Activated CD8-positive, alpha-beta memory T cell treated with anti-CD3 and anti-CD28 coated beads for 24 hours (primary cell): ENCODE results near the gene TRIM29.

Experiments used
- DNase-seq: peaks from one replicate; pipeline ENCODE4 v3.0.0-alpha.2; 2020

Gene TRIM29

GRCh38 chr11:120090411-120090810, 47.5 kb downstream of the TRIM29 start:
- no peak for DNase-seq

- DNase-seq: no peak
Observed at GRCh38 chr11:120089036-120090001, 48.6 kb downstream of the TRIM29 start.

GRCh38 chr11:120088056-120088455, 49.9 kb downstream of the TRIM29 start:
- DNase-seq: no peak

GRCh38 chr11:120086651-120087050, 51.3 kb downstream of the TRIM29 start:
- no peak for DNase-seq

DNA sequence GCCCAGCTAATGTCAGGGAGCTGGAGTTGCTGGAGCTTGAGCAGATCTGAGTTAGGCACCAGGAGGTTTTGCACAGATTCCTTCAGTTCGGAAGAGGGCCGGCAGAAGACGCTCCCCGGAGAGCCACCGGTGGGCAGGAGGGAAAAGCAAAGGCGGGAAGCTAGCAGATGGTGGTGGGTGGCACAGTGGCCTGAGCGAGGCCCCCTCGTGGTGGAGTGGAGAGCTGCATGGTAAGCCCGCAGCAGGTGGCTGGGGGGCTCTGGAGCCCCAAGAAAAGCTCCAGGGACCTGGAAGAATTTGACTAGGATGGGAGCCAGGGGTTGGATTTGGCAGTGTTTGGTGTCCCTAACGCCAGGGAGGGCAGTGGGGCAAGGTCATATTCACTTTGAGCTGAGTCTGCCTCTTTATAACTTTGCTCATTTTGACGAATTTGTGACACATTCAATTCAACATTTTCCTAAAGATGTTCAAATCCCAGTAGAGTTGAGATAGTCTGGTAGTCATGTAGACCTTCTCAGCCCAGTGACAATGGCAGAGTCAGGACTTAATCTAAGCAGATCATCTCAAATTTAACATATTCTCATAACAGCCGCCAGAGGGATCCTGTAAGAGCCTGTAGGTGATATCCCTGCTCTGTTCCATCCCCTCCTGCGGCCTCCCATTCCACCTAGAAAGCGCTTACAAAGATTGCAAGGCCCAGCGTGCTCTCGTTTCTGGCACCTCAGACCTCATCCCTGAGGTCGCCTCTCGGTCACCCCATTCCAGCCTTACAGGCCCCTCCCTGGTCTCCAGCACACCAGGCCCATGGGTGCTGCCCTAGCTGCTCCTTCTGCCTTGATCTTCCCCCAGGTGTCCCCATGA, 57.9 kb downstream of the TRIM29 start:
- peak; percentile 60 for DNase-seq

DNA sequence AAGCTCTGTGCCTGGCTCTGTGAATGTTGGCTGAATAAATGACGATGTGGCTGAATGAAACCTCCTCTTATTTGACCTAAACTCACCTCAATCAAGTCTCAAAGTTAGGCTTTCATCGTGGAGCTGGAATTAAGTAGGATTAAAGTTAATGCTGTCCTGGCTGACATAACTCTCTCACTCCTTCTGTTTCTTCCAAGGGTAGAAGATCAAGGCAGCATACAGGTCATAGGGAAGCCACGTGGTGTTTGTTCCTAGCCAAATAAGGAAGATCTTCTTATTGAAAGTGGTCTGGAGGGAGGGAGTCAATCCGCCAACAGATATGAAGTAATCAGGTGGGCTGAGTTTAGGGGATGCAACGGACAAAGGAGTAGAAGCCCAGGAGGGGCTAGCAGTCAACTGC, 59.5 kb downstream of the TRIM29 start:
- DNase-seq: no peak

DNA sequence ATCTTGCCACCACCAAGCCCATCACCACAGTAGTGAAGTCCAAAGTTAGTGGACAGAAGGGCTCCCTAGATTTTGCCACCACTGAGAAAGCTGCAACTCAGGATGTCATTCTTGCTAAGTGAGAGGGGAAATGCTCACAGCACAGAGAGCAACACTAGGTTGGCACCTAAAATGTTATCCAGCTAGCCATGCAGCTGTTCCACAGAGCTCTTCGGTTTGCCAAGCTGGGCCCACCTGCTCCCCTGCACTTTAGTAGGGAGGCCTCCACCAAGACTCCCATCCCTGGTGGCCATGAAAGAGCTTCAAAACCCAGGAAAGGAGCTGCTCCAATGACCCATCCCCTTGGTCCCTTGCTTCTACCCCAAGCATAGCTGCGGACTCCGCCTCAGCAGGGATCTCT, 63.8 kb downstream of the TRIM29 start:
- no peak for DNase-seq

DNA sequence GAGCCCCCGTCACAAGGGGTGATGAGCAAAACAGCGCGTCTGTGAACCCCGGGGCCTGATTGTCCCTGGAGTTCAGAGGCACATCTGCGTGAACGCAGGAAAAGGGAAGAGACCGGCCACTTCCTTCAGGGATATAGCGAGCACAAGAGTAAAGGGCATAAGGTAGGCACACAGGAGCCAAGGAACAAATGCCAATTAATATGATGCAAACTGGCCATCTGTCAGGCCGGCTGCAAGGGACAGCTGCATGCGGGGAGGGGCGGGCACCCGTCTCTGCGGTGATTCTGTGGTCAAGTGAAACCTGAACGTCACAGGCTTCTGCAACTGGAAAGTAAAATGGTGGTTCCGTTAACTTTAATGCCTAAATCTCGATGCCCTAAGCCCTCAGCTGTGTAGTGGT, 64.7 kb downstream of the TRIM29 start:
- no peak for DNase-seq

DNA sequence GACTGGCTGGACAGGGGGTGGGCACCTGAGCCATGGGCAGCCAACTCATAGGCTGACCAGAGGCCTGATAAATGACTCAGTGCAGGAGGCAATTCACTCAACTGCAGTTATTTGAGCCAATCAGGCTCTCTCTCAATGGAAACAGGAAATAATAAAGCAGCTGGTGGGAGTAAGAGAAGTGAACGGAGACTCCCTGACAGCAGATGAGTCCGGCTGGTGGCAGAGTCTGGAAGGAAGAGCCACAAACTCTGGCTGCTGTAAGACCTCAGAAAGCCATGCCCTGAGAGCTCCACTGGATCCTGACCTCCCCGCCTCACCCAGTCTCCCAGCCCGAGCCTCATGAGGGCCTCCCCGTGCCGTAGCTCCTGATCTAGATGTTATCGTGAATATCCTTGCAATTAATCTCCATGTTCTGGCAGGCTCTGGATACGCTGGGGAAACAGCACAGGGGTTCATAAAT, 69.8 kb downstream of the TRIM29 start:
- no peak for DNase-seq

DNA sequence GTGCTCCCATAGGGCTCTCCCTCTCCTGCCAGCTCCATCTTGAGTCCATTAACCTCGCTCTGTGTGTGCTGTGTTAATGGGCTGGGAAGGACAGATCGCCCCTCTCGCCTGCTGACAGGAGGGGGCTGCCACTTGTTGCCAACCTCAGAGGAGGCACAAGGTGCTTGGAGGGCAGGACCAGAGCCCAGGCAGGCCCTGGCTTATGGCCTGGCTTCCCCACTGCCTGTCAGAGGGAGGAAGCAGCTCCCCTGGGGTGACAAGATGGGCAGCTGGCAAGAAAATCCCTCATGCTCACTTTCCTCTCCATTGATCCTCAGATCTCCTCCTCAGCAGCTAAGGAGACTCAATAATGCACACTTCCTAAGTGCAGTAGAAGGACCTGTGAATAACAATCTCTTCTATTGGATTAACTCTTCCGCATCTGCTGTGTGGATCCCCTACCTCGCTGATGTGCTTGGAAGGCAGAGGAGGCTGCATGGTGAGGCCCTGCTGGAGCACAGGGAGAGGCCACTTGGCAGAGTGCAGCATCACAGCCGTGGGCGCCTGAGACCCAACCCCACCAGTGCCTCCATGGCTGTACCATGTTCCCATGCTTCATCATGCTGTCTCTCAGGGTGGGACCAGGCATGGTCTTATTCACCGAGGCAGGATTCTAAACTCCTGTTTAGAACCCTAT, 70.3 kb downstream of the TRIM29 start:
- no peak for DNase-seq

GRCh38 chr11:120066738-120067437, 71.0 kb downstream of the TRIM29 start:
- no peak for DNase-seq

DNA sequence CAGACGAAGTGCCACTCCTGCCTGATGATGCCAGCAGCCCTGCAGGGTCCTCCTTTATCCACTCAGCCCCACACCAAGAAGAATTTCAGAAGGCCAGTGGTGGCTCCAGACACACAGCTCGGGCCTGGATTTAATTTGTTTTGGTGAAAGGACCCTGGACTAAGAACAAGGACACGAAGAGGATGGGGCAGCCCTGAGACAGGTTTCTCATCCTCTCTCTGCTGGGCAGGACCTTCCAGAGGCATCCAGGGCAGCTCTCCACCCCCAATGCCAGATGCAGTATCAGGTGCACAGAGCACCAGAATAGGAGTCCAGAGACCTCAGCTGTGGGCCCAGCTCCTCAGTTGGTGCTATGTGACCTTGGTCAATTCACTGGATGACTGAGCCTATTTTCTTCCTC, 72.0 kb downstream of the TRIM29 start:
- no peak for DNase-seq

- peak; percentile 11 for DNase-seq
Observed at GRCh38 chr11:120065176-120065575, 72.7 kb downstream of the TRIM29 start.

- no peak for DNase-seq
Observed at GRCh38 chr11:120064341-120064740, 73.6 kb downstream of the TRIM29 start.

- DNase-seq: no peak
Observed at GRCh38 chr11:120063686-120064340, 74.1 kb downstream of the TRIM29 start.

DNA sequence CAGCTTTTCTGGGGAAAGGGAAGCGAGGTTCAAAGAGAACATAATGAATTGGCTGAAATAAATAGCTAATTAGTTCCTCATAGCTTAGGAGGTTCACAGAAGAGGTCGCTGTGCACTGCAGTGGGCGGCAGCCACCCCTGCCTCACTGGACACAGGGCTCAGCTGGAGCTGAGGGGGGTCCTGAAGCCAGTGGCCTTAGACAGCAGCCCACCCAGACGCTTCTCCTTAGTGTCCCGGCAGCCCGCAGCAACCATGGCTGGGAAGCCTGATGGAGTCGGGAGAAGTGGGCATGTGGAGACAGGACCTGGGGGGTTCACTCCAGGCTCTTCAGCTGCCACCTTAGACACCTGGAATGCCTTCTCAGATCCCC, 75.4 kb downstream of the TRIM29 start:
- peak; percentile 15 for DNase-seq

DNA sequence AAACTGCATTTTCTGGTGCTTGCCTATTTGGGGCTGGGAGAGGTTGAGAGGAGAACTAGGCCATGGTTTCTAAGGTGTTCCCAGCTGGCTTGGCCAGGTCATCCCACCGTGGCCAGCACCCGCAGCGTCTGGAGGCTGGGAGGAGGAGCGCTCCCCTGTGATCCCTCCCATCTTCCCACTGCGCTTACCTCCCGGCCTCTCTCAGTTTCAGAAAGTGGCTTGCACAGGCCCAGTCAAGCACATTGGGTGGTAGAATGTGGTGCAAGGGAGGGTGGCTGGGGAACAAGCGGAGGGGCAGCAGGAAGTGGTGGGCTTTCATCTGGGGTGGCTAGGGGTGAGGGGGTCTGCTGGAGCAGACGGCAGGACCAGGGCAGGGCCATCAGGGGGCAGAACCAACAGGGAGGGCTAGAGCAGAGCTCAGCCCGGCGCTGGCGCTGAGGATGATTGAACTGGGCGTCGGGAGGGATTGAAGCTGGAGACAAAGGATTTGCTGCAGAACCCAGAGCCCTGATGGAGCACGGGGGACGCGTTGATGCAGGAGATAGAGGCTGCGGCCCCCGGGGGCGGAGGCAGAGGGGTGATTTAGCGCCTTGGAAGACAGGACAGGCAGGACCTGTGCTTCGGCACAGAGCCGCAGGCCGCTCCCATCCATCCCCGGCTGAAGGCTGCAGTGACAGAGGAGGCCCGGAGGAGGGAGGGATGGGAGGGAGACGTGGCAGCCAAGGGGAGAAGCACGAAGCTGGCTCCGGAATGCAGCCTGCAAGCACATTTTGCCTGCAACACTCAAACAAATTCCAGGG, 76.0 kb downstream of the TRIM29 start:
- peak; percentile 32 for DNase-seq
